Measurements from ENCODE around the gene PRDM7. TPM values are rescaled to one million over a fixed set of nuclear protein-coding genes. Genes with fewer than 3 reads are reported as not detected.
"Not testable (repeated sequence)": the region's sequence is repeated elsewhere in the genome, so short reads cannot be mapped to it uniquely, and the experiment has no call there.

Gene PRDM7
- total RNA-seq, 1 experiment from 2014 or later = not detected

GRCh38 chr16:90010676-90011507 lies 66.2 kb downstream of the PRDM7 start:
- ChIA-PET POLR2A (ENCODE audit: low non-redundant PET) (no interaction called here), CTCF (no interaction called here)
- Histone ChIP-seq H3K9me3 (ENCODE audit: low read depth, low read length, poor library complexity, severe bottlenecking) (no peaks in the 10 kb centered on the region), H3K36me3 (ENCODE audit: insufficient read depth, low read length, poor library complexity, severe bottlenecking) (no peaks in the 10 kb centered on the region), H3K4me1 (ENCODE audit: insufficient read depth, low read length, poor library complexity, severe bottlenecking) (no peaks in the 10 kb centered on the region), H3K27ac (ENCODE audit: low read depth, low read length, poor library complexity, severe bottlenecking) (no peak overlapping the region), H3K27me3 (replicated peaks; ENCODE audit: insufficient read depth, low read depth, low read length, poor library complexity) (no peaks in the 10 kb centered on the region), H3K4me3 (ENCODE audit: low read depth, low read length, poor library complexity, severe bottlenecking) (no peak overlapping the region)
- no peak for TF ChIP-seq EZH2 (IDR thresholded peaks at IDR 0.05; ENCODE audit: borderline replicate concordance, low read depth, low read length, poor library complexity, severe bottlenecking)
- TF ChIP-seq CTCF (conservative IDR thresholded peaks at IDR 0.05; ENCODE audit: low read depth, low read length) = no peak
- no peak for DNase-seq (ENCODE audit: low spot score)
- intact Hi-C loops (cut with micrococcal nuclease; ENCODE audit: unreplicated experiment) = no loop called here
- no TSS peak for BruUV-seq (replicated peaks)

- ChIA-PET POLR2A (ENCODE audit: low non-redundant PET) (no interaction called here), CTCF (no interaction called here)
- no peak overlapping the region for H3K27ac ChIP-seq (ENCODE audit: low read depth, low read length, poor library complexity, severe bottlenecking)
Measured at GRCh38 chr16:90009172-90009899, 67.8 kb downstream of the PRDM7 start.

GRCh38 chr16:90008708-90009145 lies 68.4 kb downstream of the PRDM7 start:
- Histone ChIP-seq H3K27me3 (replicated peaks; ENCODE audit: insufficient read depth, low read depth, low read length, poor library complexity) (no peaks in the 10 kb centered on the region), H3K4me1 (ENCODE audit: insufficient read depth, low read length, poor library complexity, severe bottlenecking) (no peaks in the 10 kb centered on the region), H3K36me3 (ENCODE audit: insufficient read depth, low read length, poor library complexity, severe bottlenecking) (no peaks in the 10 kb centered on the region), H3K9me3 (ENCODE audit: low read depth, low read length, poor library complexity, severe bottlenecking) (no peaks in the 10 kb centered on the region), H3K27ac (ENCODE audit: low read depth, low read length, poor library complexity, severe bottlenecking) (no peak overlapping the region), H3K4me3 (ENCODE audit: low read depth, low read length, poor library complexity, severe bottlenecking) (no peak overlapping the region)
- TF ChIP-seq CTCF (conservative IDR thresholded peaks at IDR 0.05; ENCODE audit: low read depth, low read length) = no peak
- TF ChIP-seq EZH2 (IDR thresholded peaks at IDR 0.05; ENCODE audit: borderline replicate concordance, low read depth, low read length, poor library complexity, severe bottlenecking) = no peak
- intact Hi-C loops (cut with micrococcal nuclease; ENCODE audit: unreplicated experiment) = no loop called here
- POLR2A ChIA-PET (ENCODE audit: low non-redundant PET) = no interaction called here
- no TSS peak for BruUV-seq (replicated peaks)
- no peak for DNase-seq (ENCODE audit: low spot score)
- CTCF ChIA-PET = no interaction called here

More at GRCh38 chr16:90009172-90009899, 67.8 kb downstream of the PRDM7 start:
- TF ChIP-seq EZH2 (IDR thresholded peaks at IDR 0.05; ENCODE audit: borderline replicate concordance, low read depth, low read length, poor library complexity, severe bottlenecking) = no peak
- no peak for TF ChIP-seq CTCF (conservative IDR thresholded peaks at IDR 0.05; ENCODE audit: low read depth, low read length)
- Histone ChIP-seq H3K27me3 (replicated peaks; ENCODE audit: insufficient read depth, low read depth, low read length, poor library complexity) (no peaks in the 10 kb centered on the region), H3K4me3 (ENCODE audit: low read depth, low read length, poor library complexity, severe bottlenecking) (no peak overlapping the region), H3K36me3 (ENCODE audit: insufficient read depth, low read length, poor library complexity, severe bottlenecking) (no peaks in the 10 kb centered on the region), H3K4me1 (ENCODE audit: insufficient read depth, low read length, poor library complexity, severe bottlenecking) (no peaks in the 10 kb centered on the region), H3K9me3 (ENCODE audit: low read depth, low read length, poor library complexity, severe bottlenecking) (no peaks in the 10 kb centered on the region)
- intact Hi-C loops (cut with micrococcal nuclease; ENCODE audit: unreplicated experiment) = no loop called here
- no peak for DNase-seq (ENCODE audit: low spot score)
- no TSS peak for BruUV-seq (replicated peaks)

GRCh38 chr16:90007635-90008234 lies 69.4 kb downstream of the PRDM7 start:
- H3K36me3 ChIP-seq (ENCODE audit: insufficient read depth, low read length, poor library complexity, severe bottlenecking); H3K27me3 ChIP-seq (replicated peaks; ENCODE audit: insufficient read depth, low read depth, low read length, poor library complexity); BruUV-seq (replicated peaks); H3K4me3 ChIP-seq (ENCODE audit: low read depth, low read length, poor library complexity, severe bottlenecking); H3K9me3 ChIP-seq (ENCODE audit: low read depth, low read length, poor library complexity, severe bottlenecking); intact Hi-C loops (cut with micrococcal nuclease; ENCODE audit: unreplicated experiment); POLR2A ChIA-PET (ENCODE audit: low non-redundant PET); H3K4me1 ChIP-seq (ENCODE audit: insufficient read depth, low read length, poor library complexity, severe bottlenecking); DNase-seq (ENCODE audit: low spot score); CTCF ChIA-PET; H3K27ac ChIP-seq (ENCODE audit: low read depth, low read length, poor library complexity, severe bottlenecking): not testable (repeated sequence)

Measured in A673 (cell line).